HepG2 (cell line): ENCODE results near the gene HINT2. TPM values are rescaled to one million over a fixed set of nuclear protein-coding genes. Genes with fewer than 3 reads are reported as not detected.

ENCODE experiments used
- ASH2L ChIP-seq: fragments of 300-600, 200-600 bp; sonication (generic); IDR thresholded peaks from 2 replicates; pipeline ENCODE4 v1.7.0; 2017; ENCODE audit warnings: low read depth, mild to moderate bottlenecking, moderate library complexity, mixed read lengths, low read length; ENCODE audit not compliant: insufficient read length
- BCL3 ChIP-seq: sonication (generic); formaldehyde crosslinking; IDR thresholded peaks from 2 replicates; pipeline ENCODE4 v1.5.1; 2020; ENCODE audit warnings: mild to moderate bottlenecking, missing genetic modification reagents, moderate library complexity
- BRF2 ChIP-seq: sonication (generic); formaldehyde crosslinking; IDR thresholded peaks from 2 replicates; pipeline ENCODE4 v1.8.1; 2022; ENCODE audit warnings: mild to moderate bottlenecking, missing genetic modification reagents
- HDAC1 ChIP-seq: sonication (generic); formaldehyde crosslinking; IDR thresholded peaks from 2 replicates; pipeline ENCODE4 v1.5.1; 2020; ENCODE audit warnings: mild to moderate bottlenecking, missing genetic modification reagents
- KDM6A ChIP-seq: IDR thresholded peaks from 2 replicates; pipeline ENCODE4 v1.6.1; 2016; ENCODE audit warnings: low read depth
- NFKB2 ChIP-seq: sonication (generic); formaldehyde crosslinking; IDR thresholded peaks from 2 replicates; pipeline ENCODE4 v1.4.0; 2020; ENCODE audit warnings: missing genetic modification reagents, borderline replicate concordance
- NR2F2 ChIP-seq: IDR thresholded peaks from 2 replicates; pipeline ENCODE4 v1.6.1; 2012; ENCODE audit warnings: low read depth, inconsistent platforms, borderline replicate concordance
- RFXAP ChIP-seq: sonication (generic); formaldehyde crosslinking; IDR thresholded peaks from 2 replicates; pipeline ENCODE4 v1.4.0; 2020; ENCODE audit warnings: missing genetic modification reagents, borderline replicate concordance
- RXRA ChIP-seq: sonication (generic); formaldehyde crosslinking; IDR thresholded peaks from 2 replicates; pipeline ENCODE4 v1.5.1; 2020; ENCODE audit warnings: missing genetic modification reagents
- TAF15 ChIP-seq: fragments of 200-400 bp; formaldehyde crosslinking; IDR thresholded peaks from one replicate; pipeline ENCODE4 v1.6.1; 2018; ENCODE audit warnings: mild to moderate bottlenecking, low read depth, low read length; ENCODE audit not compliant: poor library complexity, severe bottlenecking
- ZNF44 ChIP-seq: sonication (generic); formaldehyde crosslinking; IDR thresholded peaks from 2 replicates; pipeline ENCODE4 v1.5.1; 2020; ENCODE audit warnings: mild to moderate bottlenecking, missing genetic modification reagents
- ZNF501 ChIP-seq: sonication (generic); formaldehyde crosslinking; IDR thresholded peaks from 2 replicates; pipeline ENCODE4 v1.5.1; 2020; ENCODE audit warnings: mild to moderate bottlenecking, moderate library complexity, missing genetic modification reagents
- ZNF580 ChIP-seq: IDR thresholded peaks from 2 replicates; pipeline ENCODE4 v1.6.1; 2016; ENCODE audit warnings: low read depth, borderline replicate concordance
- ZNF597 ChIP-seq: sonication (generic); formaldehyde crosslinking; IDR thresholded peaks from 2 replicates; pipeline ENCODE4 v1.5.0; 2020; ENCODE audit warnings: missing genetic modification reagents
- ZNF816 ChIP-seq: sonication (generic); formaldehyde crosslinking; IDR thresholded peaks from 2 replicates; pipeline ENCODE4 v1.8.0; 2022; ENCODE audit warnings: missing genetic modification reagents, mild to moderate bottlenecking, borderline replicate concordance
- ZSCAN30 ChIP-seq: sonication (generic); formaldehyde crosslinking; IDR thresholded peaks from 2 replicates; pipeline ENCODE4 v1.5.0; 2020; ENCODE audit warnings: mild to moderate bottlenecking, missing genetic modification reagents
- polyA plus RNA-seq, 8 experiments: library from polyadenylated mRNA; depleted of rRNA in 3 of 8; stranded (reverse) in 7 of 8; unstranded in 1 of 8; fragments of >200 nt; fragmentation: Illumina TruSeq in 4 of 8; extraction: Trizol in 4 of 8; gene quantifications; 2 replicates each; pipeline versions ENCODE4 v1.2.1 to v1.2.3, GENCODE V29; 2011 to 2016; ENCODE audit warnings: low read depth in 4 of 8, missing spikeins in 1 of 8, mixed read lengths in 1 of 8; ENCODE audit not compliant: insufficient read depth in 1 of 8
- total RNA-seq, 5 experiments: library from RNA; depleted of rRNA; stranded (reverse); fragments of >200 nt; fragmentation: Illumina TruSeq; extraction: Trizol; gene quantifications; 2 replicates each; pipeline ENCODE4 v1.2.3, GENCODE V29; 2016; ENCODE audit warnings: low read depth in 1 of 5
- TF ChIP-seq, protein P1 (sequence below): sonication (generic); IDR thresholded peaks from 2 replicates; pipeline ENCODE4 v1.6.1; 2016; ENCODE audit warnings: low read depth, borderline replicate concordance
- TF ChIP-seq, protein P2 (sequence below): sonication (generic); formaldehyde crosslinking; IDR thresholded peaks from 2 replicates; pipeline ENCODE4 v1.4.0; 2020; ENCODE audit warnings: low read depth, missing genetic modification reagents

The HINT2 gene
- total and polyA plus RNA-seq, 2 of the 13 experiments (the other 11 are each of a cell fraction or from before 2014, with no cell fraction given): 37.9 to 56.2 TPM

GRCh38 chr9:35814841-35815543 is at the start of gene HINT2 (continued):
- TF ChIP-seq, protein P1, sequence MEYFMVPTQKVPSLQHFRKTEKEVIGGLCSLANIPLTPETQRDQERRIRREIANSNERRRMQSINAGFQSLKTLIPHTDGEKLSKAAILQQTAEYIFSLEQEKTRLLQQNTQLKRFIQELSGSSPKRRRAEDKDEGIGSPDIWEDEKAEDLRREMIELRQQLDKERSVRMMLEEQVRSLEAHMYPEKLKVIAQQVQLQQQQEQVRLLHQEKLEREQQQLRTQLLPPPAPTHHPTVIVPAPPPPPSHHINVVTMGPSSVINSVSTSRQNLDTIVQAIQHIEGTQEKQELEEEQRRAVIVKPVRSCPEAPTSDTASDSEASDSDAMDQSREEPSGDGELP: peak; percentile 36; the same call in 1 of the 2 replicates
- TF ChIP-seq NR2F2 (no peak), ZNF816 (no peak), BRF2 (CRISPR knock-in tag) (no peak), ZNF597 (no peak), NFKB2 (CRISPR knock-in tag) (0 out of 2 replicates have a peak, but pooled peaks have one; percentile 49), ZNF44 (CRISPR knock-in tag) (no peak), HDAC1 (no peak; the same call in none of the 2 replicates), ASH2L (peak; percentile 29), TAF15 (peak; percentile 44), ZNF580 (CRISPR knock-in tag) (no peak), ZSCAN30 (no peak), RFXAP (CRISPR knock-in tag) (peak; percentile 76; the same call in 1 of the 2 replicates), BCL3 (CRISPR knock-in tag) (0 out of 2 replicates have a peak, but pooled peaks have one; percentile 12), ZNF501 (CRISPR knock-in tag) (peak; percentile 89), RXRA (no peak; the same call in 1 of the 2 replicates), KDM6A (CRISPR knock-in tag) (no peak)
- TF ChIP-seq, protein P2, sequence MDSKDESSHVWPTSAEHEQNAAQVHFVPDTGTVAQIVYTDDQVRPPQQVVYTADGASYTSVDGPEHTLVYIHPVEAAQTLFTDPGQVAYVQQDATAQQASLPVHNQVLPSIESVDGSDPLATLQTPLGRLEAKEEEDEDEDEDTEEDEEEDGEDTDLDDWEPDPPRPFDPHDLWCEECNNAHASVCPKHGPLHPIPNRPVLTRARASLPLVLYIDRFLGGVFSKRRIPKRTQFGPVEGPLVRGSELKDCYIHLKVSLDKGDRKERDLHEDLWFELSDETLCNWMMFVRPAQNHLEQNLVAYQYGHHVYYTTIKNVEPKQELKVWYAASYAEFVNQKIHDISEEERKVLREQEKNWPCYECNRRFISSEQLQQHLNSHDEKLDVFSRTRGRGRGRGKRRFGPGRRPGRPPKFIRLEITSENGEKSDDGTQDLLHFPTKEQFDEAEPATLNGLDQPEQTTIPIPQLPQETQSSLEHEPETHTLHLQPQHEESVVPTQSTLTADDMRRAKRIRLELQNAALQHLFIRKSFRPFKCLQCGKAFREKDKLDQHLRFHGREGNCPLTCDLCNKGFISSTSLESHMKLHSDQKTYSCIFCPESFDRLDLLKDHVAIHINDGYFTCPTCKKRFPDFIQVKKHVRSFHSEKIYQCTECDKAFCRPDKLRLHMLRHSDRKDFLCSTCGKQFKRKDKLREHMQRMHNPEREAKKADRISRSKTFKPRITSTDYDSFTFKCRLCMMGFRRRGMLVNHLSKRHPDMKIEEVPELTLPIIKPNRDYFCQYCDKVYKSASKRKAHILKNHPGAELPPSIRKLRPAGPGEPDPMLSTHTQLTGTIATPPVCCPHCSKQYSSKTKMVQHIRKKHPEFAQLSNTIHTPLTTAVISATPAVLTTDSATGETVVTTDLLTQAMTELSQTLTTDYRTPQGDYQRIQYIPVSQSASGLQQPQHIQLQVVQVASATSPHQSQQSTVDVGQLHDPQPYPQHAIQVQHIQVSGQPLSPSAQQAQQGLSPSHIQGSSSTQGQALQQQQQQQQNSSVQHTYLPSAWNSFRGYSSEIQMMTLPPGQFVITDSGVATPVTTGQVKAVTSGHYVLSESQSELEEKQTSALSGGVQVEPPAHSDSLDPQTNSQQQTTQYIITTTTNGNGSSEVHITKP (CRISPR knock-in tag): peak; percentile 71; the same call in 1 of the 2 replicates
